ENCODE results near the gene ZNF157.

The ZNF157 gene

GRCh38 chrX:47448165-47448806 lies 77.9 kb downstream of the ZNF157 start:
- no peak for DNase-seq

GRCh38 chrX:47452112-47452511 lies 81.7 kb downstream of the ZNF157 start:
- no peak for DNase-seq

GRCh38 chrX:47456080-47456479 lies 85.7 kb downstream of the ZNF157 start:
- DNase-seq = no peak

GRCh38 chrX:47458528-47458927 lies 88.2 kb downstream of the ZNF157 start:
- DNase-seq = no peak

GRCh38 chrX:47460561-47460960 lies 90.2 kb downstream of the ZNF157 start:
- DNase-seq = no peak
